ENCODE results near the gene TM4SF18. TPM values are rescaled to one million over a fixed set of nuclear protein-coding genes. Genes with fewer than 3 reads are reported as not detected.

Gene TM4SF18
- total and polyA plus RNA-seq, 2 donors (not counting 1 experiment from before 2014, with no cell fraction given) = not detected

DNA sequence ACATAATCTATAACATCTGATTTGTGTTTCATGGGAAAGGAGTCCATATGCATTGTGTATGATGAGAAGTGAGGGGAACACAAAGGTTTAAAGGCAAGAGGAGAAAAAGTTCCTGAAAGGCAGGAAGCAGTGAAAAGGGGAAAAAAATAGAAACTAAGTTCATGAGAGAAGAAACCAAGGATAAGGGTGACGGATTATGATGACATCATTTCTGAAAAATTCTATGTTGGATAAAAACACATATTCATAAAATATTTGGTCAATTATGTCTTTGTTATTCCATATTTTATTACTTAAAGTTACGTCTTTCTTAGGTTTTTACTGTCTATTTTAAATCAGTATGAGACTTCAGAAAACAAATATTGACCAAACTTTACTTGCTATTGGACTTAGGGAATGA is 63.3 kb downstream of the TM4SF18 start:
- Mint-ChIP-seq H3K4me1 (peaks cover 11% of the 10 kb centered on the region), H3K9me3 (ENCODE audit: insufficient read depth) (no peaks in the 10 kb centered on the region), H3K27me3 (no peaks in the 10 kb centered on the region), H3K4me3 (no peak overlapping the region), H3K27ac (no peak overlapping the region)
- Histone ChIP-seq H3K4me3 (ENCODE audit: control extremely low read depth in 1 of 5, extremely low read depth in 1 of 5, insufficient read depth in 1 of 5, low read depth in 2 of 5, low read length in 4 of 5) (no peak overlapping the region), H3K4me2 (replicated peaks; ENCODE audit: low read depth, low read length, poor library complexity, severe bottlenecking) (no peak overlapping the region), H3K79me2 (ENCODE audit: control insufficient read depth, insufficient read depth, low read length) (no peaks in the 10 kb centered on the region), H4K20me1 (ENCODE audit: control insufficient read depth, insufficient read depth, low read length, poor library complexity, severe bottlenecking) (no peaks in the 10 kb centered on the region), H3K4me1 (ENCODE audit: control insufficient read depth in 2 of 2, insufficient read depth in 2 of 2, low read length in 2 of 2) (peaks cover 9 to 10% of the 10 kb centered on the region in 2 donors), H3K9ac (ENCODE audit: low read length) (no peak overlapping the region), H3K36me3 (replicated peaks in 1 of 2; ENCODE audit: control extremely low read depth in 1 of 2, control insufficient read depth in 1 of 2, extremely low read depth in 1 of 2, insufficient read depth in 2 of 2, low read length in 1 of 2) (no peaks in the 10 kb centered on the region), H3K27me3 (replicated peaks in 1 of 4; ENCODE audit: control extremely low read depth in 1 of 4, control insufficient read depth in 3 of 4, insufficient read depth in 4 of 4, low read length in 3 of 4) (no peaks in the 10 kb centered on the region), H2AFZ (ENCODE audit: insufficient read depth, low read depth, low read length, poor library complexity, severe bottlenecking) (no peak overlapping the region), H3K9me3 (ENCODE audit: control extremely low read depth in 1 of 3, control insufficient read depth in 2 of 3, insufficient read depth in 1 of 3, low read length in 2 of 3) (peaks cover 0 to 6% (median 0%) of the 10 kb centered on the region in 3 donors), H3K27ac (ENCODE audit: low read length in 2 of 2) (no peak overlapping the region)
- POLR2A ChIA-PET = no interaction called here
- CTCF ChIA-PET = interaction anchor here (1.4 to 6.4 kb wide), 4 partner anchors 12 to 314 kb away, joined by 4 to 299 read pairs (median 22); partner anchors contain the start of gene HPS3
- TF ChIP-seq, protein P1, sequence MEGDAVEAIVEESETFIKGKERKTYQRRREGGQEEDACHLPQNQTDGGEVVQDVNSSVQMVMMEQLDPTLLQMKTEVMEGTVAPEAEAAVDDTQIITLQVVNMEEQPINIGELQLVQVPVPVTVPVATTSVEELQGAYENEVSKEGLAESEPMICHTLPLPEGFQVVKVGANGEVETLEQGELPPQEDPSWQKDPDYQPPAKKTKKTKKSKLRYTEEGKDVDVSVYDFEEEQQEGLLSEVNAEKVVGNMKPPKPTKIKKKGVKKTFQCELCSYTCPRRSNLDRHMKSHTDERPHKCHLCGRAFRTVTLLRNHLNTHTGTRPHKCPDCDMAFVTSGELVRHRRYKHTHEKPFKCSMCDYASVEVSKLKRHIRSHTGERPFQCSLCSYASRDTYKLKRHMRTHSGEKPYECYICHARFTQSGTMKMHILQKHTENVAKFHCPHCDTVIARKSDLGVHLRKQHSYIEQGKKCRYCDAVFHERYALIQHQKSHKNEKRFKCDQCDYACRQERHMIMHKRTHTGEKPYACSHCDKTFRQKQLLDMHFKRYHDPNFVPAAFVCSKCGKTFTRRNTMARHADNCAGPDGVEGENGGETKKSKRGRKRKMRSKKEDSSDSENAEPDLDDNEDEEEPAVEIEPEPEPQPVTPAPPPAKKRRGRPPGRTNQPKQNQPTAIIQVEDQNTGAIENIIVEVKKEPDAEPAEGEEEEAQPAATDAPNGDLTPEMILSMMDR (IDR thresholded peaks at IDR 0.05) = no peak
- no peak for TF ChIP-seq EZH2 (IDR thresholded peaks at IDR 0.05; ENCODE audit: borderline replicate concordance, insufficient read depth, low read depth, low read length, poor library complexity, severe bottlenecking)
- ATAC-seq (ENCODE audit: low read depth) (no peak), DNase-seq (no peak)
- WGBS (ENCODE audit: insufficient coverage) = no CpG with 5 or more reads among the region's 2 CpGs
- intact Hi-C loops (cut with micrococcal nuclease) = no loop called here

DNA sequence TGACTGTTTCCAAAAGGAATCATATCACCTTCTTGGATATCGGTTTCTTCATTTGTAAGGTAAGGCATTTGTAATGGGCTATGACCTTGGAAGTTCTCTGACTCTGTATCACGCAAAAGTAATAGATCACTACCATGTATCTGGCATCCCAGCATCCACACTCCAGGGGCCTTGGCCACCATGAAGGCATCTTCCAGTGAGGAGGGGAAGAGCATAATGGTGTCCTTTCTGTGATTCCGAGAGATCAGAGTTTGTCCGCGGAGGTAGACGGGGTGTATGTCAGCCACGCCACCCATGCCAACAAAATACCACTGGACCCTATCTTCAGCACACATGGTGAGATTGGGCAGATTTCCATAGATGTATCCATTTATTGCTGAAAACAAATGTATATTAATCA is 63.7 kb downstream of the TM4SF18 start:
- POLR2A ChIA-PET = no interaction called here
- no peak overlapping the region for H3K4me3 ChIP-seq (ENCODE audit: control extremely low read depth in 1 of 5, extremely low read depth in 1 of 5, insufficient read depth in 1 of 5, low read depth in 2 of 5, low read length in 4 of 5)
- H3K27me3 Mint-ChIP-seq = no peaks in the 10 kb centered on the region
- H3K27ac Mint-ChIP-seq = no peak overlapping the region
- intact Hi-C loops (cut with micrococcal nuclease) = no loop called here
- H3K27me3 ChIP-seq (replicated peaks in 1 of 4; ENCODE audit: control extremely low read depth in 1 of 4, control insufficient read depth in 3 of 4, insufficient read depth in 4 of 4, low read length in 3 of 4) = no peaks in the 10 kb centered on the region
- WGBS (ENCODE audit: insufficient coverage) = no CpG with 5 or more reads among the region's 7 CpGs
- no peak overlapping the region for H3K9ac ChIP-seq (ENCODE audit: low read length)
- H3K4me3 Mint-ChIP-seq = no peak overlapping the region
- peaks cover 9 to 10% of the 10 kb centered on the region in 2 donors for H3K4me1 ChIP-seq (ENCODE audit: control insufficient read depth in 2 of 2, insufficient read depth in 2 of 2, low read length in 2 of 2)
- CTCF ChIA-PET = interaction anchor here (2.6 kb wide), 1 partner anchor 148 kb away, joined by 55 read pairs; no protein-coding TSS in a partner anchor
- H2AFZ ChIP-seq (ENCODE audit: insufficient read depth, low read depth, low read length, poor library complexity, severe bottlenecking) = no peak overlapping the region
- H3K4me1 Mint-ChIP-seq = peaks cover 11% of the 10 kb centered on the region
- no peak for DNase-seq
- no peaks in the 10 kb centered on the region for H3K36me3 ChIP-seq (replicated peaks in 1 of 2; ENCODE audit: control extremely low read depth in 1 of 2, control insufficient read depth in 1 of 2, extremely low read depth in 1 of 2, insufficient read depth in 2 of 2, low read length in 1 of 2)
- TF ChIP-seq, protein P1 (IDR thresholded peaks at IDR 0.05) = no peak
- no peak for TF ChIP-seq EZH2 (IDR thresholded peaks at IDR 0.05; ENCODE audit: borderline replicate concordance, insufficient read depth, low read depth, low read length, poor library complexity, severe bottlenecking)
- no peak overlapping the region for H3K4me2 ChIP-seq (replicated peaks; ENCODE audit: low read depth, low read length, poor library complexity, severe bottlenecking)
- ATAC-seq (ENCODE audit: low read depth) = no peak
- peaks cover 0 to 6% (median 0%) of the 10 kb centered on the region in 3 donors for H3K9me3 ChIP-seq (ENCODE audit: control extremely low read depth in 1 of 3, control insufficient read depth in 2 of 3, insufficient read depth in 1 of 3, low read length in 2 of 3)
- no peaks in the 10 kb centered on the region for H3K79me2 ChIP-seq (ENCODE audit: control insufficient read depth, insufficient read depth, low read length)
- H3K9me3 Mint-ChIP-seq (ENCODE audit: insufficient read depth) = no peaks in the 10 kb centered on the region
- no peaks in the 10 kb centered on the region for H4K20me1 ChIP-seq (ENCODE audit: control insufficient read depth, insufficient read depth, low read length, poor library complexity, severe bottlenecking)
- H3K27ac ChIP-seq (ENCODE audit: low read length in 2 of 2) = no peak overlapping the region

Other genes with a start within 250 kb of the TM4SF18 start
- 19.1 and 22.9 TPM in 2 replicates for gene HLTF, start 247.1 kb downstream of the TM4SF18 start, total RNA-seq
- gene HLTF, start 247.1 kb downstream of the TM4SF18 start, polyA plus RNA-seq = 3.3 and 7.9 TPM in 2 replicates
- 48.1 and 53.0 TPM in 2 replicates for gene HPS3, start 204.0 kb downstream of the TM4SF18 start, total RNA-seq
- 28.9 and 33.3 TPM in 2 replicates for gene HPS3, start 204.0 kb downstream of the TM4SF18 start, polyA plus RNA-seq
- gene CP, start 111.8 kb downstream of the TM4SF18 start, total RNA-seq = not detected in 2 replicates
- gene CP, start 111.8 kb downstream of the TM4SF18 start, polyA plus RNA-seq = not detected in 2 replicates
- gene TM4SF1, start 44.0 kb upstream of the TM4SF18 start, total RNA-seq = not detected in 2 replicates
- not detected in 2 replicates for gene TM4SF1, start 44.0 kb upstream of the TM4SF18 start, polyA plus RNA-seq
- not detected in 2 replicates for gene TM4SF4, start 141.1 kb upstream of the TM4SF18 start, total RNA-seq
- not detected in 2 replicates for gene TM4SF4, start 141.1 kb upstream of the TM4SF18 start, polyA plus RNA-seq